RWPE2 (cell line): Measurements from ENCODE around the gene ZDHHC1.

Experiments used
- ATAC-seq: fragments of 200-7000 bp; cut with Tn5 transposase; 3 replicates; pipeline ENCODE4 v1.9.1; 2021; ENCODE audit warnings: low read depth
- DNase-seq: peaks from one replicate; pipeline ENCODE4 v3.0.0-alpha.2; 2020; ENCODE audit warnings: low spot score
- H3K27ac ChIP-seq: fragments of 450-650 bp; 2 replicates; pipeline ENCODE4 v1.5.1; 2017; ENCODE audit warnings: mild to moderate bottlenecking; ENCODE audit not compliant: poor library complexity, severe bottlenecking
- H3K27me3 ChIP-seq: fragments of 250-450 bp; sonication (Bioruptor Pico); 2 replicates; pipeline ENCODE4 v1.5.1; 2021; ENCODE audit warnings: mild to moderate bottlenecking, moderate library complexity; ENCODE audit not compliant: insufficient read depth, poor library complexity, severe bottlenecking
- H3K36me3 ChIP-seq: fragments of 250-450 bp; sonication (Bioruptor Pico); 2 replicates; pipeline ENCODE4 v1.5.1; 2020; ENCODE audit warnings: low read depth, mild to moderate bottlenecking, moderate library complexity
- H3K4me1 ChIP-seq: fragments of 250-450 bp; sonication (Bioruptor Pico); 2 replicates; pipeline ENCODE4 v1.5.1; 2021; ENCODE audit warnings: mild to moderate bottlenecking, moderate library complexity; ENCODE audit not compliant: insufficient read depth, poor library complexity, severe bottlenecking
- H3K4me3 ChIP-seq: fragments of 250-450 bp; sonication (Bioruptor Pico); 2 replicates; pipeline ENCODE4 v1.5.1; 2021; ENCODE audit warnings: mild to moderate bottlenecking, moderate library complexity; ENCODE audit not compliant: severe bottlenecking
- H3K9me3 ChIP-seq: fragments of 250-450 bp; sonication (Bioruptor Pico); 2 replicates; pipeline ENCODE4 v1.5.1; 2021; ENCODE audit warnings: mild to moderate bottlenecking, moderate library complexity; ENCODE audit not compliant: severe bottlenecking
- TF ChIP-seq, protein P1 (sequence below): fragments of 450-650 bp; IDR thresholded peaks from one replicate; pipeline ENCODE4 v1.5.1; 2017; ENCODE audit warnings: mild to moderate bottlenecking, moderate library complexity; ENCODE audit not compliant: poor library complexity, severe bottlenecking

ZDHHC1 gene

DNA sequence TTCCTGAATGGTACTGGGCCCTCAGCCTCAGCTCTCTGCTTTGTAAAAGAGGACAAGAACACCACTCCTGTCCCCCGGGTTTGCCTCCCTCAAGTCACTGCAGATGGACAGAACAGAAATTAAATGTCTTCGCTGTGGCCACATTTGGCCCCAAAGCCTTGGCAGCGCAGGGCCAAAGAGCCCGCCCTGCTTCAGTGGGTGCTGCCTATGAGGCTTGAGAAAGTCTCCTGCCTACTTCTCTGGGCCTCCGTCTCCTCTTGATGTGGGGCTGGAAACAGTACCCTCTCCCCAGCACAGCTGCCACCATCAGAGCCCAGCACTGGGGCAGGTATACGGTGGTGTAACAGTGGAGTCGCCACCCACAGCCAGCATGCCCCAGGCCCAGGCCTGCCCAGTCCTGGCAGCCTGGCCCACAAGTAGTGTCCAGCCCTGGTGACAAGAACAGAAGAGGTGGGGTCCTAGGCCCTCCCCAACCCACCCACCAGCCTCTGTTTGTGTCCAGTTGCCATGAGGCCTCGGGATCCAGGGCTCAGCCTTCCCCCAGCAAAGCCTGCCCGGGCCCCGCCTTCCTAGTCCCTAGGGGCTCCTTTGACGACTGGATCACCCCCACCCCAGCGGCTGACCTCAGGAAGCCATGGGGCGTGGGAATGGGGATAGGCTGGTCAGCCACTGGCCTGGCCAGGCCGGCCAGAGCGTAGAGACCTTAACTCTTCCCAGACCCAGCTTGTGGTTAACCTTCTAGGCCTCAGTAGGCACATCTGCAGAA lies 19.1 kb downstream of the ZDHHC1 start:
- no peaks in the 10 kb centered on the region for H3K27me3 ChIP-seq
- DNase-seq (peak; percentile 26), ATAC-seq (no peak)
- no peak overlapping the region for H3K27ac ChIP-seq
- TF ChIP-seq, protein P1, sequence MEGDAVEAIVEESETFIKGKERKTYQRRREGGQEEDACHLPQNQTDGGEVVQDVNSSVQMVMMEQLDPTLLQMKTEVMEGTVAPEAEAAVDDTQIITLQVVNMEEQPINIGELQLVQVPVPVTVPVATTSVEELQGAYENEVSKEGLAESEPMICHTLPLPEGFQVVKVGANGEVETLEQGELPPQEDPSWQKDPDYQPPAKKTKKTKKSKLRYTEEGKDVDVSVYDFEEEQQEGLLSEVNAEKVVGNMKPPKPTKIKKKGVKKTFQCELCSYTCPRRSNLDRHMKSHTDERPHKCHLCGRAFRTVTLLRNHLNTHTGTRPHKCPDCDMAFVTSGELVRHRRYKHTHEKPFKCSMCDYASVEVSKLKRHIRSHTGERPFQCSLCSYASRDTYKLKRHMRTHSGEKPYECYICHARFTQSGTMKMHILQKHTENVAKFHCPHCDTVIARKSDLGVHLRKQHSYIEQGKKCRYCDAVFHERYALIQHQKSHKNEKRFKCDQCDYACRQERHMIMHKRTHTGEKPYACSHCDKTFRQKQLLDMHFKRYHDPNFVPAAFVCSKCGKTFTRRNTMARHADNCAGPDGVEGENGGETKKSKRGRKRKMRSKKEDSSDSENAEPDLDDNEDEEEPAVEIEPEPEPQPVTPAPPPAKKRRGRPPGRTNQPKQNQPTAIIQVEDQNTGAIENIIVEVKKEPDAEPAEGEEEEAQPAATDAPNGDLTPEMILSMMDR, result no peak
- peaks cover 13% of the 10 kb centered on the region for H3K4me1 ChIP-seq
- H3K36me3 ChIP-seq, result no peaks in the 10 kb centered on the region
- H3K4me3 ChIP-seq, result no peak overlapping the region
- H3K9me3 ChIP-seq, result no peaks in the 10 kb centered on the region

- H3K27ac ChIP-seq, result no peak overlapping the region
- ATAC-seq, result peak; percentile 66
Measured at GRCh38 chr16:67396159-67397035, 19.9 kb downstream of the ZDHHC1 start.

DNA sequence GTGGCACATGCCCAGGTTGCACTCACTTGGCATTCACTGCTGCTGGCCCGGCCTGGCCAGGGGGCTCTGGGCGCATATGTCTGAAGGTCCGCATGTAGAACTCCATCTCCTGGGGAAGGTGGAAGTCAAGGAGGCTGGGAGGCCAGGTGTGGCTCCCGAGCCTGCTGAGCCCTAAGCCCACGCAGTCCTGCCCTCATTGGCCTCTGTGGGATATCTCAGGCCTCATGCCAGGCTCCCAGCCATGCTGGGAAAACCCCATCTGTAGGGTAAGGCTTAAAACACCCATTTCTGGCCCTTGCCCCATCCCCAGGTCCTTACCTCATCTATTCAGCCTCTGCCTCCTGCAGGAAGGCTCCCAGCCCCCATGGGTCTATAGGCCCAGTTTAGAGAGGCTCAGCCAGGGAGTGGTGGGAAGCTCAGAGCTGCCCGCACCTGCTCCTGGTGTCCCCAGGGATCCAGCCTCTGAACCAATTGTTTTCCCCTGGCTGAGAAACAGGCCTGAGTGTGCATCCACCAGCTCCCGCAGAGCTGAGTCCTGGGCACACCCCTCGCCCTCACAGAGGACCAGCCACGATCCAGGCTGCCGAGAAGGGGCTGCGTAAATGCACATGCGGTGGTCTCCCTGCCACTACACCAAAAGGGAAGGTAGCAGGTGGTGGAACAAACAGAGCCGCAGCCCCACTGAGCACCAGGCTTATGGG lies 20.7 kb downstream of the ZDHHC1 start:
- Histone ChIP-seq H3K4me1 (peaks cover 13% of the 10 kb centered on the region), H3K4me3 (no peak overlapping the region), H3K36me3 (no peaks in the 10 kb centered on the region), H3K27ac (no peak overlapping the region), H3K27me3 (no peaks in the 10 kb centered on the region), H3K9me3 (no peaks in the 10 kb centered on the region)
- ATAC-seq (no peak), DNase-seq (no peak)
- TF ChIP-seq, protein P1, result no peak

More at GRCh38 chr16:67396159-67397035, 19.9 kb downstream of the ZDHHC1 start:
- no peaks in the 10 kb centered on the region for H3K9me3 ChIP-seq
- peak; percentile 94 for DNase-seq
- TF ChIP-seq, protein P1, result no peak
- H3K36me3 ChIP-seq, result no peaks in the 10 kb centered on the region
- no peaks in the 10 kb centered on the region for H3K27me3 ChIP-seq
- peaks cover 13% of the 10 kb centered on the region for H3K4me1 ChIP-seq
- H3K4me3 ChIP-seq, result no peak overlapping the region

- Histone ChIP-seq H3K36me3 (no peaks in the 10 kb centered on the region), H3K27ac (no peak overlapping the region), H3K4me3 (no peak overlapping the region), H3K27me3 (no peaks in the 10 kb centered on the region), H3K4me1 (peaks cover 13% of the 10 kb centered on the region), H3K9me3 (no peaks in the 10 kb centered on the region)
- no peak for DNase-seq
- no peak for ATAC-seq
- TF ChIP-seq, protein P1, result no peak
Measured at GRCh38 chr16:67395105-67395457, 21.2 kb downstream of the ZDHHC1 start.
